T-helper 22 cell (primary cell): ENCODE results near the gene ATP6V0D1.
A peak's percentile ranks its signal among the peaks of the same experiment; 100 is the strongest.
"Not testable (repeated sequence)": the region's sequence is repeated elsewhere in the genome, so short reads cannot be mapped to it uniquely, and the experiment has no call there.

ENCODE experiments used
- DNase-seq: peaks from one replicate; pipeline ENCODE4 v3.0.0-alpha.2; 2020; ENCODE audit warnings: low read depth

Gene ATP6V0D1

GRCh38 chr16:67480833-67481560, at the start of gene ATP6V0D1:
Gene ATP6V0D1 (minus strand): TSS chr16:67481157. CDS start chr16:67481086, 71 bp downstream.
- DNase-seq = peak; percentile 96

GRCh38 chr16:67530013-67530939, 49.3 kb upstream of the ATP6V0D1 start:
- no peak for DNase-seq

- DNase-seq = no peak
These were observed 48.6 kb upstream of the ATP6V0D1 start for GRCh38 chr16:67529582-67530012.

GRCh38 chr16:67528870-67529581, 48.1 kb upstream of the ATP6V0D1 start:
- no peak for DNase-seq

- DNase-seq = peak; percentile 34
These were observed 47.4 kb upstream of the ATP6V0D1 start, which contains the start of gene RIPOR1 for GRCh38 chr16:67528222-67528869. Gene RIPOR1 (plus strand): TSS chr16:67528829. CDS start chr16:67538447, 9,618 bp downstream.

GRCh38 chr16:67526149-67526791, 45.3 kb upstream of the ATP6V0D1 start:
- no peak for DNase-seq

- DNase-seq = no peak
These were observed 44.4 kb upstream of the ATP6V0D1 start for GRCh38 chr16:67525176-67525860.

- DNase-seq = peak; percentile 91
These were observed 40.3 kb upstream of the ATP6V0D1 start for GRCh38 chr16:67521095-67521804.

- no peak for DNase-seq
These were observed 38.3 kb upstream of the ATP6V0D1 start for GRCh38 chr16:67519242-67519641.

GRCh38 chr16:67518676-67519075, 37.7 kb upstream of the ATP6V0D1 start:
- DNase-seq = no peak

GRCh38 chr16:67517661-67518423, 36.9 kb upstream of the ATP6V0D1 start:
- no peak for DNase-seq

GRCh38 chr16:67517155-67517445, 36.1 kb upstream of the ATP6V0D1 start:
- no peak for DNase-seq

GRCh38 chr16:67516296-67517154, 35.6 kb upstream of the ATP6V0D1 start:
- DNase-seq = no peak

- DNase-seq = peak; percentile 49
These were observed 33.4 kb upstream of the ATP6V0D1 start for GRCh38 chr16:67514382-67514828.

GRCh38 chr16:67513892-67514291, 32.9 kb upstream of the ATP6V0D1 start:
- DNase-seq = not testable (repeated sequence)

- DNase-seq = no peak
These were observed 28.1 kb upstream of the ATP6V0D1 start for GRCh38 chr16:67509016-67509415.

- no peak for DNase-seq
These were observed 25.5 kb upstream of the ATP6V0D1 start for GRCh38 chr16:67506468-67506867.
